ENCODE measurements around the gene RERE. TPM values are rescaled to one million over a fixed set of nuclear protein-coding genes. Genes with fewer than 3 reads are reported as not detected.
A peak's percentile ranks its signal among the peaks of the same experiment; 100 is the strongest.

RERE gene
- total RNA-seq, 1 experiment from 2014 or later, result 73.4 TPM

- H3K4me1 ChIP-seq (replicated peaks; ENCODE audit: insufficient read depth), result peaks cover 47% of the 10 kb centered on the region
- no peaks in the 10 kb centered on the region for H4K20me1 ChIP-seq (ENCODE audit: insufficient read depth)
- POLR2A ChIA-PET (ENCODE audit: unreplicated experiment), result no interaction called here
- peak overlapping the region; percentile 81; the same call in 1 of the 2 replicates for H2AFZ ChIP-seq
- H3K4me2 ChIP-seq, result peak overlapping the region; percentile 81
- no peaks in the 10 kb centered on the region for H3K36me3 ChIP-seq (ENCODE audit: low read depth)
- peaks cover 28% of the 10 kb centered on the region for H3F3A ChIP-seq (ENCODE audit: insufficient read depth, low read depth)
- BruUV-seq (replicated peaks), result TSS peak; percentile 74
- H3K27me3 ChIP-seq (ENCODE audit: insufficient read depth, low read depth), result no peaks in the 10 kb centered on the region
- H3K9me2 ChIP-seq (ENCODE audit: insufficient read depth), result no peaks in the 10 kb centered on the region
- H3K9me3 ChIP-seq (ENCODE audit: insufficient read depth, low read depth), result no peaks in the 10 kb centered on the region
- peak overlapping the region; percentile 57 for H3K27ac ChIP-seq
- intact Hi-C loops (cut with micrococcal nuclease; ENCODE audit: unreplicated experiment), result loop anchor here (5.0 kb wide), 1 partner anchor 86 kb away; no protein-coding TSS in a partner anchor
- H3K79me2 ChIP-seq (ENCODE audit: low read depth), result peaks cover 35% of the 10 kb centered on the region
- no peak for TF ChIP-seq EZH2 (IDR thresholded peaks at IDR 0.05; ENCODE audit: low read depth)
- TF ChIP-seq, protein P1, sequence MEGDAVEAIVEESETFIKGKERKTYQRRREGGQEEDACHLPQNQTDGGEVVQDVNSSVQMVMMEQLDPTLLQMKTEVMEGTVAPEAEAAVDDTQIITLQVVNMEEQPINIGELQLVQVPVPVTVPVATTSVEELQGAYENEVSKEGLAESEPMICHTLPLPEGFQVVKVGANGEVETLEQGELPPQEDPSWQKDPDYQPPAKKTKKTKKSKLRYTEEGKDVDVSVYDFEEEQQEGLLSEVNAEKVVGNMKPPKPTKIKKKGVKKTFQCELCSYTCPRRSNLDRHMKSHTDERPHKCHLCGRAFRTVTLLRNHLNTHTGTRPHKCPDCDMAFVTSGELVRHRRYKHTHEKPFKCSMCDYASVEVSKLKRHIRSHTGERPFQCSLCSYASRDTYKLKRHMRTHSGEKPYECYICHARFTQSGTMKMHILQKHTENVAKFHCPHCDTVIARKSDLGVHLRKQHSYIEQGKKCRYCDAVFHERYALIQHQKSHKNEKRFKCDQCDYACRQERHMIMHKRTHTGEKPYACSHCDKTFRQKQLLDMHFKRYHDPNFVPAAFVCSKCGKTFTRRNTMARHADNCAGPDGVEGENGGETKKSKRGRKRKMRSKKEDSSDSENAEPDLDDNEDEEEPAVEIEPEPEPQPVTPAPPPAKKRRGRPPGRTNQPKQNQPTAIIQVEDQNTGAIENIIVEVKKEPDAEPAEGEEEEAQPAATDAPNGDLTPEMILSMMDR (conservative IDR thresholded peaks at IDR 0.05), result no peak
- CTCF ChIA-PET, result no interaction called here
- DNase-seq, result peak; percentile 35 to 74
- peak overlapping the region; percentile 66; the same call in 1 of the 2 replicates for H3K4me3 ChIP-seq
These were observed 910 bp upstream of the RERE start for GRCh38 chr1:8818325-8818775.

DNA sequence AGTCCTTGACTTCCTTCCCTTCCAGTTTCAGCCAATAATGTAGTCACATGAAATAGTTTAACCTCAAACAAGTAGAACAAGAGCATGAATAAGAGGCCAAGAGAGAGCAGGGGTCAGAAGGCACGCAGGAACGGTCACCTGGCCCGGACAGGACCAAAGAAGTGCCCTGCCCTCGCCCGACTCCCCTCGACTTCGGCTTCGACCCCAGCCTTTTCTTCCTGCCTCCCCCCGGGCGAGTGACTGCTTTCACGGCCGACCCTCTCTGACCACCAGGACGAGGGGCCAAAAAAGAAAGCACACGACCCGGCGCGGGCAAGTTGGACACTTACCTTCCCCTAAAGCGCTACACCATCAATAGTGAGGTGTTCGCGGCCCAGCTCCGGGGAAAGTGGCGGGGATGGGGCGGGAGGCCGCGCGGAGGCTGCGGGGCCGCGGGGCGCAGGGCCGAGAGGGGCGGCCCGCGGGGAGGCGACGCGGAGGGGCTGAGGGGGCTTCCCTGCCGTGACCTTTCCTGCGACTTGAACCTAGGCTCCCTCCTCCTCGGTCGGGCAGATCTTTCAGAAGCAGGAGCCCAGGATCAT is 519 bp downstream of the RERE start:
- Histone ChIP-seq H3K27me3 (ENCODE audit: insufficient read depth, low read depth) (no peaks in the 10 kb centered on the region), H3K4me1 (replicated peaks; ENCODE audit: insufficient read depth) (peaks cover 41% of the 10 kb centered on the region), H3K9me3 (ENCODE audit: insufficient read depth, low read depth) (no peaks in the 10 kb centered on the region), H3K27ac (peak overlapping the region; percentile 73), H2AFZ (peak overlapping the region; percentile 87), H3K79me2 (ENCODE audit: low read depth) (peaks cover 48% of the 10 kb centered on the region), H3F3A (ENCODE audit: insufficient read depth, low read depth) (peaks cover 16% of the 10 kb centered on the region), H3K36me3 (ENCODE audit: low read depth) (no peaks in the 10 kb centered on the region), H3K4me3 (peak overlapping the region; percentile 92), H3K9me2 (ENCODE audit: insufficient read depth) (no peaks in the 10 kb centered on the region), H4K20me1 (ENCODE audit: insufficient read depth) (no peaks in the 10 kb centered on the region), H3K4me2 (peak overlapping the region; percentile 98)
- ChIA-PET CTCF (no interaction called here), POLR2A (ENCODE audit: unreplicated experiment) (interaction anchor here (0.9 kb wide), 1 partner anchor 158 kb away, joined by 22 read pairs; no protein-coding TSS in a partner anchor)
- BruUV-seq (replicated peaks), result TSS peak; percentile 65
- intact Hi-C loops (cut with micrococcal nuclease; ENCODE audit: unreplicated experiment), result loop anchor here (1.0 to 5.0 kb wide), 2 partner anchors 28 to 85 kb away; no protein-coding TSS in a partner anchor
- TF ChIP-seq EZH2 (IDR thresholded peaks at IDR 0.05; ENCODE audit: low read depth), result no peak
- TF ChIP-seq, protein P1 (conservative IDR thresholded peaks at IDR 0.05), result no peak
- peak; percentile 20 to 47 for DNase-seq

- Histone ChIP-seq H2AFZ (peak overlapping the region; percentile 87; the same call in 1 of the 2 replicates), H3K4me2 (peak overlapping the region; percentile 98), H3K4me1 (replicated peaks; ENCODE audit: insufficient read depth) (peaks cover 41% of the 10 kb centered on the region), H3K79me2 (ENCODE audit: low read depth) (peaks cover 48% of the 10 kb centered on the region), H3F3A (ENCODE audit: insufficient read depth, low read depth) (peaks cover 16% of the 10 kb centered on the region), H3K27me3 (ENCODE audit: insufficient read depth, low read depth) (no peaks in the 10 kb centered on the region), H3K36me3 (ENCODE audit: low read depth) (no peaks in the 10 kb centered on the region), H3K9me2 (ENCODE audit: insufficient read depth) (no peaks in the 10 kb centered on the region), H3K4me3 (peak overlapping the region; percentile 92), H3K9me3 (ENCODE audit: insufficient read depth, low read depth) (no peaks in the 10 kb centered on the region), H4K20me1 (ENCODE audit: insufficient read depth) (no peaks in the 10 kb centered on the region), H3K27ac (peak overlapping the region; percentile 73)
- no TSS peak for BruUV-seq (replicated peaks)
- ChIA-PET CTCF (interaction anchor here (0.8 to 0.9 kb wide), 2 partner anchors 33 to 113 kb away, joined by 3 read pairs; no protein-coding TSS in a partner anchor), POLR2A (ENCODE audit: unreplicated experiment) (interaction anchor here (0.6 to 0.7 kb wide), 2 partner anchors 62 to 280 kb away, joined by 3 read pairs; partner anchors contain the start of gene ENO1)
- no peak for DNase-seq
- TF ChIP-seq, protein P1 (conservative IDR thresholded peaks at IDR 0.05), result no peak
- TF ChIP-seq EZH2 (IDR thresholded peaks at IDR 0.05; ENCODE audit: low read depth), result no peak
- intact Hi-C loops (cut with micrococcal nuclease; ENCODE audit: unreplicated experiment), result loop anchor here (5.0 kb wide), 1 partner anchor 84 kb away; no protein-coding TSS in a partner anchor
These were observed 1.2 kb downstream of the RERE start for GRCh38 chr1:8816264-8816663.

Measured in PC-9 (cell line).